Measurements from ENCODE around the gene DPYD. TPM values are rescaled to one million over a fixed set of nuclear protein-coding genes. Genes with fewer than 3 reads are reported as not detected.

Gene DPYD
- total RNA-seq, 1 experiment from 2014 or later = 12.8 TPM

GRCh38 chr1:97567000-97567749 lies 353.7 kb downstream of the DPYD start:
- BruUV-seq (replicated peaks) = no TSS peak
- DNase-seq = no peak
- POLR2A ChIA-PET (ENCODE audit: unreplicated experiment) = no interaction called here

GRCh38 chr1:97565886-97566285 lies 354.9 kb downstream of the DPYD start:
- intact Hi-C loops (cut with micrococcal nuclease) = no loop called here

More at GRCh38 chr1:97567000-97567749, 353.7 kb downstream of the DPYD start:
- TF ChIP-seq CTCF (conservative IDR thresholded peaks at IDR 0.05; ENCODE audit: low read depth, low read length) = no peak
- no peak for TF ChIP-seq EZH2 (IDR thresholded peaks at IDR 0.05; ENCODE audit: low read length, unreplicated experiment)
- no peak for TF ChIP-seq EZH2phosphoT487 (IDR thresholded peaks at IDR 0.05; ENCODE audit: borderline replicate concordance, low read length)
- Histone ChIP-seq H3K27me3 (ENCODE audit: low read length) (no peaks in the 10 kb centered on the region), H3F3A (ENCODE audit: low read length, unreplicated experiment) (no peaks in the 10 kb centered on the region), H3K4me2 (ENCODE audit: low read length) (no peak overlapping the region), H3K79me2 (ENCODE audit: low read length) (no peaks in the 10 kb centered on the region), H3K27ac (ENCODE audit: low read length) (no peak overlapping the region), H3K9me3 (ENCODE audit: low read length) (no peaks in the 10 kb centered on the region), H3K9ac (ENCODE audit: low read length) (no peak overlapping the region), H3K9me2 (replicated peaks; ENCODE audit: low read length) (no peaks in the 10 kb centered on the region), H3K36me3 (ENCODE audit: low read depth, low read length) (no peaks in the 10 kb centered on the region), H2AFZ (ENCODE audit: low read length) (no peak overlapping the region), H3K4me3 (ENCODE audit: low read length) (no peak overlapping the region), H4K20me1 (ENCODE audit: low read length) (no peaks in the 10 kb centered on the region), H3K4me1 (ENCODE audit: insufficient read depth, low read length) (no peaks in the 10 kb centered on the region)
- CTCF ChIA-PET = interaction anchor here (0.6 kb wide), 1 partner anchor 429 kb away, joined by 3 read pairs; no protein-coding TSS in a partner anchor
- intact Hi-C loops (cut with micrococcal nuclease) = no loop called here
- ATAC-seq = no peak

GRCh38 chr1:97563926-97564325 lies 356.9 kb downstream of the DPYD start:
- H3K36me3 ChIP-seq (ENCODE audit: low read depth, low read length) = no peaks in the 10 kb centered on the region
- no peaks in the 10 kb centered on the region for H3K9me2 ChIP-seq (replicated peaks; ENCODE audit: low read length)
- no peaks in the 10 kb centered on the region for H3K9me3 ChIP-seq (ENCODE audit: low read length)
- no peaks in the 10 kb centered on the region for H3K4me1 ChIP-seq (ENCODE audit: insufficient read depth, low read length)
- H3K4me3 ChIP-seq (ENCODE audit: low read length) = no peak overlapping the region
- intact Hi-C loops (cut with micrococcal nuclease) = no loop called here
- H3F3A ChIP-seq (ENCODE audit: low read length, unreplicated experiment) = no peaks in the 10 kb centered on the region
- no peak overlapping the region for H3K9ac ChIP-seq (ENCODE audit: low read length)
- no TSS peak for BruUV-seq (replicated peaks)
- H3K79me2 ChIP-seq (ENCODE audit: low read length) = no peaks in the 10 kb centered on the region
- no peak overlapping the region for H3K4me2 ChIP-seq (ENCODE audit: low read length)
- DNase-seq = no peak
- no peak for ATAC-seq
- CTCF ChIA-PET = no interaction called here
- H4K20me1 ChIP-seq (ENCODE audit: low read length) = no peaks in the 10 kb centered on the region
- TF ChIP-seq CTCF (conservative IDR thresholded peaks at IDR 0.05; ENCODE audit: low read depth, low read length) = no peak
- TF ChIP-seq EZH2phosphoT487 (IDR thresholded peaks at IDR 0.05; ENCODE audit: borderline replicate concordance, low read length) = no peak
- no peak for TF ChIP-seq EZH2 (IDR thresholded peaks at IDR 0.05; ENCODE audit: low read length, unreplicated experiment)
- H3K27ac ChIP-seq (ENCODE audit: low read length) = no peak overlapping the region
- H2AFZ ChIP-seq (ENCODE audit: low read length) = no peak overlapping the region
- POLR2A ChIA-PET (ENCODE audit: unreplicated experiment) = no interaction called here
- no peaks in the 10 kb centered on the region for H3K27me3 ChIP-seq (ENCODE audit: low read length)

More at GRCh38 chr1:97565886-97566285, 354.9 kb downstream of the DPYD start:
- ChIA-PET POLR2A (ENCODE audit: unreplicated experiment) (no interaction called here), CTCF (no interaction called here)
- Histone ChIP-seq H3K4me1 (ENCODE audit: insufficient read depth, low read length) (no peaks in the 10 kb centered on the region), H3K9me3 (ENCODE audit: low read length) (no peaks in the 10 kb centered on the region), H3K36me3 (ENCODE audit: low read depth, low read length) (no peaks in the 10 kb centered on the region), H3K27me3 (ENCODE audit: low read length) (no peaks in the 10 kb centered on the region), H3K79me2 (ENCODE audit: low read length) (no peaks in the 10 kb centered on the region), H3K4me3 (ENCODE audit: low read length) (no peak overlapping the region), H2AFZ (ENCODE audit: low read length) (no peak overlapping the region), H3K9ac (ENCODE audit: low read length) (no peak overlapping the region), H4K20me1 (ENCODE audit: low read length) (no peaks in the 10 kb centered on the region), H3K4me2 (ENCODE audit: low read length) (no peak overlapping the region), H3K27ac (ENCODE audit: low read length) (no peak overlapping the region), H3K9me2 (replicated peaks; ENCODE audit: low read length) (no peaks in the 10 kb centered on the region), H3F3A (ENCODE audit: low read length, unreplicated experiment) (no peaks in the 10 kb centered on the region)
- BruUV-seq (replicated peaks) = no TSS peak
- no peak for DNase-seq
- ATAC-seq = no peak
- no peak for TF ChIP-seq EZH2 (IDR thresholded peaks at IDR 0.05; ENCODE audit: low read length, unreplicated experiment)

Measured in PC-3 (cell line).